ENCODE results near the gene FIBCD1. TPM values are rescaled to one million over a fixed set of nuclear protein-coding genes. Genes with fewer than 3 reads are reported as not detected.

The FIBCD1 gene
- total RNA-seq, 1 donor from 2014 or later: not detected

DNA sequence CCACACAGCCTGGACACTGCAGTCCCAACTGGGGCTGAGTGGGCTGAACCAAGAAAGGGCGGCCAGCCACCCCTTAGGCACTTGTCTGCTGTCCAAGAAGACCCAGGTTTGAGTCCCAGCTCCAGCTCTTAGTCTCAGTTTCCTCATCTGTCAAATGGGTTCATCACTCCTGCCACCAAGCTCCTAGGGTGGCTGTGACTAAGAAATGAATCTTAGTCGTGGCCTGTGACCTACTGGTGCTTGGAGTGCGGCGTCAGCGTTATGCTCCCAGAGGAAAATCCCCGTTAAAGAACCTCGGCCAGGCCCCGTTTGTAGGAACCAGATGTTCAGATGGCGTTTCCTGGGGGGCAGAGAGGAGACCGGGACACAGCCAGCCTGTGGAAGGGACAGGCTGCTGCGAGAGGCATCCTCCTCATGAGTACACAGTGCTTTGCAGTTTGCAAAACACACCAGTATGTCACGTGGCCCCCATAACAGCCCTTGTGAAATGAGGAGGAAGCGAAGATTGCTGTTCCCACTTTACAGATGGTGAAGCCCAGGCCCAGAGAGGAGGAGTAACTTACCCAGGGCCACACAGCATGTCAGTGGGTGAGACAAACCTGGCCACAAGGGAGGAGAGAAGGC lies 3.3 kb downstream of the FIBCD1 start:
- Histone ChIP-seq H3K27me3 (peaks cover 36% of the 10 kb centered on the region), H3K4me3 (no peak overlapping the region), H3K36me3 (no peaks in the 10 kb centered on the region), H3K27ac (no peak overlapping the region), H3K4me1 (peaks cover 5 to 23% of the 10 kb centered on the region in 2 donors), H3K9me3 (no peaks in the 10 kb centered on the region)
- DNase-seq (ENCODE audit: low spot score in 2 of 2): no peak
- TF ChIP-seq, protein P1, sequence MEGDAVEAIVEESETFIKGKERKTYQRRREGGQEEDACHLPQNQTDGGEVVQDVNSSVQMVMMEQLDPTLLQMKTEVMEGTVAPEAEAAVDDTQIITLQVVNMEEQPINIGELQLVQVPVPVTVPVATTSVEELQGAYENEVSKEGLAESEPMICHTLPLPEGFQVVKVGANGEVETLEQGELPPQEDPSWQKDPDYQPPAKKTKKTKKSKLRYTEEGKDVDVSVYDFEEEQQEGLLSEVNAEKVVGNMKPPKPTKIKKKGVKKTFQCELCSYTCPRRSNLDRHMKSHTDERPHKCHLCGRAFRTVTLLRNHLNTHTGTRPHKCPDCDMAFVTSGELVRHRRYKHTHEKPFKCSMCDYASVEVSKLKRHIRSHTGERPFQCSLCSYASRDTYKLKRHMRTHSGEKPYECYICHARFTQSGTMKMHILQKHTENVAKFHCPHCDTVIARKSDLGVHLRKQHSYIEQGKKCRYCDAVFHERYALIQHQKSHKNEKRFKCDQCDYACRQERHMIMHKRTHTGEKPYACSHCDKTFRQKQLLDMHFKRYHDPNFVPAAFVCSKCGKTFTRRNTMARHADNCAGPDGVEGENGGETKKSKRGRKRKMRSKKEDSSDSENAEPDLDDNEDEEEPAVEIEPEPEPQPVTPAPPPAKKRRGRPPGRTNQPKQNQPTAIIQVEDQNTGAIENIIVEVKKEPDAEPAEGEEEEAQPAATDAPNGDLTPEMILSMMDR (IDR thresholded peaks at IDR 0.05): no peak
- intact Hi-C loops (cut with DNase I): no loop called here

DNA sequence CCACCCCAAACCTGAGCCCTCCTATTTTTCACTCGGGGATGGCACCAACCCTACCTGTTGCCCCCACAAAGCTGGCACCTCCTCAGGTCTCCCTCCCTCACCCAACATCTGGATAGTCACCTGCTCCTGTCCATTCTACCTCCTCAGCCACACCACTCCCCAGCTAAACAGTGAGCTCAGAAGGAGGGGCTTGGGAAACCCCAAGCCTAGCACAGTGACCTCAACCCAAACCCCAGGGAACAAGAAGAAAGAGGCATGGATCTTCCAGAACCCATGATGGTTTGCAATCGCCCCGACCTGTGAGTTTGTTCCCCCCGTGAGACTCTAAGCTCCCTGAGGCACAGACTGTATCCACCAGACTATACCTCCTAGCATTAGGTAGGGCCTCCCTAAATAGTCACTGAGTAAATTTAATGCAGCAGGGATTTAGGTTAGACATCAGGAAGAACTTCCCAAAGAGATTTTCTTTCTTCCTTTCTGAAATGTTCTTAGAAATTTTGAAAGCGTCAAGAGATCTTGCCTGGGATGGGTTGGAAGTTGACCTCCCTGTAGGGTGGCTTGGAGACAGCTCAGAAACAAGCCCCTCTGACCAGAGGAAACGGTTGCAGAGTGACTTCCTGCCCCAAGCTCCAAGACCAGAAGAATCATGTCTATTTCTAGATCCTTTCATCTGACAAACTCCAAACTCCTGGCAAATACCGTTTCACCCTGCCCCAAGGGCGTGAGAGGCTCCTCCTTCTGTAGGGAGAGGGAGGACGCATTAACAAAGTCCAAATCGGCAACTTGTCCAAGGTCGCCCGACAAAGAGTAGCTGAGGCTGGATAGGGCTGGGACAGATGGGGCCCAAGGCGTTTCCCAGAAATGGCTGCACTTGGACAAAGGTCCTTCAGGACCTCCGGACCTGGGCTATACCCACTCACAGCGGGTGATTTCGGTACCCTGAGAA lies 4.1 kb downstream of the FIBCD1 start:
- Histone ChIP-seq H3K4me1 (peaks cover 5 to 17% of the 10 kb centered on the region in 2 donors), H3K9me3 (no peaks in the 10 kb centered on the region), H3K36me3 (no peaks in the 10 kb centered on the region), H3K27ac (no peak overlapping the region), H3K4me3 (no peak overlapping the region), H3K27me3 (peaks cover 28% of the 10 kb centered on the region)
- TF ChIP-seq, protein P1 (IDR thresholded peaks at IDR 0.05): no peak
- no peak for DNase-seq (ENCODE audit: low spot score in 2 of 2)
- intact Hi-C loops (cut with DNase I): no loop called here

DNA sequence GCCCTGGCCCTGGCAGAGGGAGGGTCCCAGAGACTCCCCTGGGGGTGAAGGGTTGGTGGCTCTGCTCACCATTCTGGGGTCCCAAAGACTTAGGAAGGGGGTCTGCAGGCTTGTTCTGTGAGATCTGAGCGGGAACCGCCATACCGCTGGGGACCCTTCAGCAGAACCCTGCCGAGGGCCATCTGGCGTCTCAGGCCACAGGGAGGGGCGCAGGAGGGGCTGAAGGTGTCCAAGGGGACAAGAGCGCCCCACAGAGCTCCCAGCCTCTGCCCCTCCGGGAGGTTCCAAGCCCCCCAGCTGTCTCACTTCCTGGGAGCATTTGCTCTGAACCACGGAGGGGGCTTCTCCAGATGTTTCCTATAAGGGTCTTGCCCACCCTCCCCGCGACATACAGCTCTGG lies 4.8 kb downstream of the FIBCD1 start:
- peaks cover 2 to 9% of the 10 kb centered on the region in 2 donors for H3K4me1 ChIP-seq
- H3K27me3 ChIP-seq: peaks cover 21% of the 10 kb centered on the region
- DNase-seq (ENCODE audit: low spot score in 2 of 2): no peak
- H3K9me3 ChIP-seq: no peaks in the 10 kb centered on the region
- no peaks in the 10 kb centered on the region for H3K36me3 ChIP-seq
- intact Hi-C loops (cut with DNase I): no loop called here
- no peak overlapping the region for H3K27ac ChIP-seq
- no peak overlapping the region for H3K4me3 ChIP-seq
- TF ChIP-seq, protein P1 (IDR thresholded peaks at IDR 0.05): no peak

DNA sequence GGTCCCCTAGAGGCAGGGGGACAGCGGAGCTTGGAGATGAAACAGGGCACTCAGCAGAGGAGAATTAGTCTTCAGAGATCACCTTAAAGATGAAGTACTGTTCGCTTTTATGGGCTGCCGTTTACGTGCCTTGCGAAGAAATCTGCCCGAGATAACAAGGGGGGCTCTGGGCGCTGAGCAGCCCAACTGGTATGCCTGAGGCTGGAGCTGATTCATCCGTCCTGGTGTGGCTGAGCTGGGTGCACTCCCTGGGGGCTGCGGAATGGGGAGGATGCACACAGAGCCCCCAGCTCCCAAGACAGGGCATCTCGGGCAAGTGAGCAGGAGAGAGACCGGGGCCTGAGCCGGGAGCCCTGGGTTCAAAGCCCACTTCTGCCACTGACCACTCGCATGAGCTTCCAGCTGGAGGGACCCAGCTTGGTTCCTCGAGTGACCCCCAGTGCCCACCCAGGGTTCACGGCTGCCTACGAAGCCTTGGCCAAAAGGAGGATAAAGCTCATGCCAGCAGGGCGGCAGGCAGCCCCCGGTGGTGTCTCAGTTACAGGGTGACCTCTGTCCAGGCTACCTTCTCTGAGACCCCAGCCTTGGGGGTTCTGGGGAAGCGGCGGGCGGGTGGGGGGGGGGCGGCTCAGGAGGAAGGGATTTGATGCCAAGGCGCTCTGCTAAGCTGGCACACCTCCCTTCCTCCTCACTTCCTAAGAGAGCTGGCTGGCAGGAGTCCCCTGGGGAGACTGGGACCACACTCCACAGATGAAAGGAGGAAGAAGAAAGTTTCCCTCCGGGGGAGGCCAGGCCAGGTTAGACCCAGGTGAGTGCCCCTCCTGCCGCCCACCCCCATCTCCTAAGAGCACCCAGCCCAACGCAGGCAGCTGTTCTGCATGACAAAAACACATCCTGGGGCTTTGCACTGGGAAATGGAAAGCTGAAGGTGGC lies 5.7 kb downstream of the FIBCD1 start:
- H3K27me3 ChIP-seq: peaks cover 16% of the 10 kb centered on the region
- TF ChIP-seq, protein P1 (IDR thresholded peaks at IDR 0.05): no peak
- H3K9me3 ChIP-seq: no peaks in the 10 kb centered on the region
- intact Hi-C loops (cut with DNase I): no loop called here
- DNase-seq (ENCODE audit: low spot score in 2 of 2): no peak
- H3K4me3 ChIP-seq: no peak overlapping the region
- H3K4me1 ChIP-seq: peaks cover 0 to 3% of the 10 kb centered on the region in 2 donors
- no peak overlapping the region for H3K27ac ChIP-seq
- H3K36me3 ChIP-seq: no peaks in the 10 kb centered on the region
